Choroid plexus epithelial cell (primary cell): Measurements from ENCODE around the gene CAB39L.

ENCODE experiments used
- DNase-seq: peaks from one replicate; pipeline ENCODE4 v3.0.0-alpha.2; 2010; ENCODE audit warnings: low read depth
- H3K4me3 ChIP-seq: 2 replicates; pipeline ENCODE4 v1.5.1; 2011; ENCODE audit warnings: low read depth, mild to moderate bottlenecking, control low read depth, low read length, moderate library complexity
- TF ChIP-seq, protein P1 (sequence below): conservative IDR thresholded peaks from 2 replicates; pipeline ENCODE4 v1.5.1; 2011; ENCODE audit warnings: low read depth, mild to moderate bottlenecking, control low read depth, inconsistent platforms, low read length, moderate library complexity

Gene CAB39L

GRCh38 chr13:49404703-49405020, 39.2 kb downstream of the CAB39L start:
- DNase-seq: no peak
- TF ChIP-seq, protein P1, sequence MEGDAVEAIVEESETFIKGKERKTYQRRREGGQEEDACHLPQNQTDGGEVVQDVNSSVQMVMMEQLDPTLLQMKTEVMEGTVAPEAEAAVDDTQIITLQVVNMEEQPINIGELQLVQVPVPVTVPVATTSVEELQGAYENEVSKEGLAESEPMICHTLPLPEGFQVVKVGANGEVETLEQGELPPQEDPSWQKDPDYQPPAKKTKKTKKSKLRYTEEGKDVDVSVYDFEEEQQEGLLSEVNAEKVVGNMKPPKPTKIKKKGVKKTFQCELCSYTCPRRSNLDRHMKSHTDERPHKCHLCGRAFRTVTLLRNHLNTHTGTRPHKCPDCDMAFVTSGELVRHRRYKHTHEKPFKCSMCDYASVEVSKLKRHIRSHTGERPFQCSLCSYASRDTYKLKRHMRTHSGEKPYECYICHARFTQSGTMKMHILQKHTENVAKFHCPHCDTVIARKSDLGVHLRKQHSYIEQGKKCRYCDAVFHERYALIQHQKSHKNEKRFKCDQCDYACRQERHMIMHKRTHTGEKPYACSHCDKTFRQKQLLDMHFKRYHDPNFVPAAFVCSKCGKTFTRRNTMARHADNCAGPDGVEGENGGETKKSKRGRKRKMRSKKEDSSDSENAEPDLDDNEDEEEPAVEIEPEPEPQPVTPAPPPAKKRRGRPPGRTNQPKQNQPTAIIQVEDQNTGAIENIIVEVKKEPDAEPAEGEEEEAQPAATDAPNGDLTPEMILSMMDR: no peak

GRCh38 chr13:49403996-49404702, 39.7 kb downstream of the CAB39L start:
- TF ChIP-seq, protein P1: no peak
- DNase-seq: no peak

More at GRCh38 chr13:49404703-49405020, 39.2 kb downstream of the CAB39L start:
- H3K4me3 ChIP-seq: no peak overlapping the region

DNA sequence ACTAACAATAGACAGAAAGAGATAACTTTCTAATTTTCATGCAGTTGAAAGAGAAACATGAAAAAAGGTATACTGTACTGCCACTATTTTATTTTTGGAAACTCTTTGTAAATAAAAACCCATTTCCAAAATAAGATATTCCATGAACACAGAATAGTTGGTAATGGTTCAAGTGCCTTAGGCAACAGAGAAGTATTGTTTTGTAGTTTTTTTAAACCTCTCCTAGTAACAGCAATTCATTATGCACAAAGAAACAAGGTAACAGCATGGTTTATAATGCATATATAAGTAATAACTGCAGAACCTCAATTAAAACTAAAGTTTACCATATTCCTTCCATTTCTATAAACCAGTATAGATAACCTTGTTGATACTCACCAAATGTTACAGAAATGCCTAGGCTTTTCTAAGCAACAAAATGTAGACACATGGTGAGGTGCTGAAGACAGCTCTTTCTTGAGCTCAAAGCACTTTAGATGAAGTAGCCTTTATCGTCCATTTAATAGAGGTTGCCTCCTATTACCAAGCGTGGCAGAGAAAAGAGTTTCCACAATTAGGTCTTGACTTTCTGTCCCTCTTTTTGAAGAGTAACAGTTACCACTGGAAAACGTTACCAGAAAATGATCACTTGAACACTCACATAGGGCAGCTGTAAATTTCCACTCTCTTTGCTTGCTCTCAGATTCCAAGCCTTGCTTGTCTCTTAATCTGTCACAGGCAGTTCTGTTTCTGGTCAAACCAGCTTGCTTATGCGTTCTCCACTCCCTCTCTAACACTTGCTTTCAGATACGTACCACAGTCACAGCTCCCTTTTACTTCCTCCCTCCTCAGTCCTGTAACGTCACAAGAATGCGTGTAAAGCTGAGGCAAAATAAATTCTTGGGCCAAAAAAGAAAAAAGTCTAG, 42.9 kb downstream of the CAB39L start:
- DNase-seq: peak; percentile 57
- no peak overlapping the region for H3K4me3 ChIP-seq
- TF ChIP-seq, protein P1: no peak

More at GRCh38 chr13:49403996-49404702, 39.7 kb downstream of the CAB39L start:
- H3K4me3 ChIP-seq: no peak overlapping the region

DNA sequence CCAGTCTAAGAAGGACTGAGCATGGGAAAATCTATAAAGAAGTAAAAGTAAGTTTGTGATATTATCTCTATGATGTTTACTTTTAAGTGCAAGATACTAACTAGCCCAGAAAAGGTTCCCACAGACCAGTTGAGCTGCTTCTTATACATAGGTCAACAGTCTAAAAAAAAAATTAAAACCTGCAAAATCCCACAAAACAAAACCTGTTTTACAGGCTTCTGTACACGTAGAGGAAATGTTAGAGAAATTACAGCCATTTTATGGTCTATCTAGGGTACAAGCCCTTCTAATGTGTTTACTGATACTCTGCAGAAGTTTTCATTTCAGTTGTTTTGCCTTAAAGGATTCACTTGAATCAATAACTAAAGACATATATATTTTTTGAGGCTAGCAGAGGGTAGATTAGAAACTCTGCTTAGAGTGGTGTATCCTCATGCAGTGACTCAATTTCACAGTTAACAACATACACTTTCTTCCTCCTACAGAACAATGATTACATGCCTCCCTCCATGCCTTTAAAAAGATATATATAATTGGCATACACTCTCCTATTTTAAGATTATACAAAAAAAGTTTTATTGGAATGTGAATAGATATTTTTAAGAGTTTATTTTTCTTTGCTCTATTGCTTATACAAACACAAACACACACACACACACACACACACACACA, 43.9 kb downstream of the CAB39L start:
- no peak overlapping the region for H3K4me3 ChIP-seq
- DNase-seq: no peak
- TF ChIP-seq, protein P1: no peak

GRCh38 chr13:49395878-49396380, 47.9 kb downstream of the CAB39L start:
- no peak overlapping the region for H3K4me3 ChIP-seq
- TF ChIP-seq, protein P1: no peak

DNA sequence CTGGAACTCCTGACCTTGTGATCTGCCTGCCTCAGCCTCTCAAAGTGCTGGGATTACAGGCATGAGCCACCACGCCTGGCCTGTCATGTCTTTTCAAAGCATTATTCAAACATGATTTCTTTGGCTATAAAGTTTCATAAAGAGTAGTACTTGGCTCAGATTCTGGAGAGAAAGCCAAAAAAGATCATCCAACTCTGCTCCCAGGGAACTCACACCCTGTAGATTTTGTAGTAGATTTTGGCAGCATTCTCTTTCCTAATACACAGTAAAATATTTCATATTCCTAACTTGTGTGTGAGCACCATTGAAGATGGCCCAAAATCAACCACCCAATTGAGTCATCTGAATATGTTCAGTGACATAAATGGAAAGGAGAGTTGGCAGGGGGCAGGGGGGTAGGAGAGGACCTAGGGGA, 48.4 kb downstream of the CAB39L start:
- H3K4me3 ChIP-seq: no peak overlapping the region
- DNase-seq: no peak
- TF ChIP-seq, protein P1: no peak

More at GRCh38 chr13:49395878-49396380, 47.9 kb downstream of the CAB39L start:
- no peak for DNase-seq
